Breast epithelium (tissue), 3 donors: Measurements from ENCODE around the gene REEP3.

ENCODE experiments used
- POLR2A ChIP-seq: fragments of 450-650 bp; IDR thresholded peaks from one replicate; pipeline ENCODE4 v1.6.1; 2016; ENCODE audit warnings: antibody characterized with exemption, mild to moderate bottlenecking, moderate library complexity
- POLR2AphosphoS5 ChIP-seq, 3 donors: sonication (generic); formaldehyde crosslinking; IDR thresholded peaks; one replicate each; pipeline ENCODE4 v1.6.1; 2017; ENCODE audit warnings: antibody characterized with exemption in 3 of 3
- TF ChIP-seq, protein P1 (sequence below), 3 donors: fragments of 450-650 bp; IDR thresholded peaks; one replicate each; pipeline ENCODE4 v1.5.1; 2016 to 2017; ENCODE audit warnings: antibody characterized with exemption in 3 of 3, mild to moderate bottlenecking in 3 of 3, moderate library complexity in 3 of 3

DNA sequence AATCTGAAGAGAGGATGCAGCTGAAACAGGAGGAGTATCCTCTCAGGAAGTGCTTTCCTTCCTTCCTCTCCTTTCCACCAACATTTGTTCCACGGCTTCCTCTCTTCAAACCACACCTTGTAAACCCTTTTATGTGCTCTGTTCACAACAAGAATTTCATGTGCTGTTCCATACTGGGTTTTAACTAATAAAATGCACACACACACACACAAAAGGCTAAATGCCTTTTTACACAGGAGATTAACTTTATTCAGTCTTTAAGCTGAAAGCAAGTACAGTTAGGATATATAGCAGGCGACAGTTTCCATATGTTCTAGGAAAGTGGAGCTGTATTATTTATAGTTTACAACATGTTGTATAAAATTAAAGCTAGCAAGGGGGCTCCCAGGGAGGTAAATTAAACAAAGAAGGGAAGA, 106.7 kb downstream of the REEP3 start:
- TF ChIP-seq, protein P1, sequence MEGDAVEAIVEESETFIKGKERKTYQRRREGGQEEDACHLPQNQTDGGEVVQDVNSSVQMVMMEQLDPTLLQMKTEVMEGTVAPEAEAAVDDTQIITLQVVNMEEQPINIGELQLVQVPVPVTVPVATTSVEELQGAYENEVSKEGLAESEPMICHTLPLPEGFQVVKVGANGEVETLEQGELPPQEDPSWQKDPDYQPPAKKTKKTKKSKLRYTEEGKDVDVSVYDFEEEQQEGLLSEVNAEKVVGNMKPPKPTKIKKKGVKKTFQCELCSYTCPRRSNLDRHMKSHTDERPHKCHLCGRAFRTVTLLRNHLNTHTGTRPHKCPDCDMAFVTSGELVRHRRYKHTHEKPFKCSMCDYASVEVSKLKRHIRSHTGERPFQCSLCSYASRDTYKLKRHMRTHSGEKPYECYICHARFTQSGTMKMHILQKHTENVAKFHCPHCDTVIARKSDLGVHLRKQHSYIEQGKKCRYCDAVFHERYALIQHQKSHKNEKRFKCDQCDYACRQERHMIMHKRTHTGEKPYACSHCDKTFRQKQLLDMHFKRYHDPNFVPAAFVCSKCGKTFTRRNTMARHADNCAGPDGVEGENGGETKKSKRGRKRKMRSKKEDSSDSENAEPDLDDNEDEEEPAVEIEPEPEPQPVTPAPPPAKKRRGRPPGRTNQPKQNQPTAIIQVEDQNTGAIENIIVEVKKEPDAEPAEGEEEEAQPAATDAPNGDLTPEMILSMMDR (IDR thresholded peaks at IDR 0.05) = no peak
- TF ChIP-seq POLR2A (no peak), POLR2AphosphoS5 (IDR thresholded peaks at IDR 0.05) (no peak)
